HG03095 (cell line): ENCODE results near the gene TPM1.

ENCODE experiments used
- ATAC-seq: cut with Tn5 transposase; IDR thresholded peaks from one replicate; pipeline ENCODE4 v1.9.1; 2021; ENCODE audit warnings: moderate library complexity; ENCODE audit not compliant: unreplicated experiment

TPM1 gene

GRCh38 chr15:63015618-63016017 is 26.9 kb upstream of the TPM1 start:
- ATAC-seq = no peak

- ATAC-seq = no peak
Observed at GRCh38 chr15:63016234-63016633, 26.3 kb upstream of the TPM1 start.

DNA sequence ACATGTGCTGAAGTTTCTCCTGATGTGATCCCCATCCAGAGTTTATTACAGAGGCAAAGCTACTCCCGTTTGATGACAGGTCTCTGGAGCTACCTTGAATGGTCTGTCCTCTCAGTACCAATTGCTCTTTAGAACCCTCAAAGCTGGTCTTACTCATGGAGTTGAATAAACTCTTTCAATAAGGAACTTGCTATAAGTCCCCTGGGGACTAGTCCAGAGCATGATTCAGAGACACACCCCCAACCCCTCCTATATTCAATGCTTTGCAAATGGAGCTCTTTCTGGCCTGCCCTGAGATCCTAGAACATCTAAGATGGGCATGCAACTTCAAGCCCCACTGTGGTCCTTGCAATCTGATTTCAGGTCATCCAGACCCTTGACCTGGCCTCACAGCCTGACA is 23.9 kb upstream of the TPM1 start:
- no peak for ATAC-seq

- ATAC-seq = no peak
Observed at GRCh38 chr15:63019511-63020109, 22.9 kb upstream of the TPM1 start.

- ATAC-seq = no peak
Observed at GRCh38 chr15:63020128-63020527, 22.4 kb upstream of the TPM1 start.

DNA sequence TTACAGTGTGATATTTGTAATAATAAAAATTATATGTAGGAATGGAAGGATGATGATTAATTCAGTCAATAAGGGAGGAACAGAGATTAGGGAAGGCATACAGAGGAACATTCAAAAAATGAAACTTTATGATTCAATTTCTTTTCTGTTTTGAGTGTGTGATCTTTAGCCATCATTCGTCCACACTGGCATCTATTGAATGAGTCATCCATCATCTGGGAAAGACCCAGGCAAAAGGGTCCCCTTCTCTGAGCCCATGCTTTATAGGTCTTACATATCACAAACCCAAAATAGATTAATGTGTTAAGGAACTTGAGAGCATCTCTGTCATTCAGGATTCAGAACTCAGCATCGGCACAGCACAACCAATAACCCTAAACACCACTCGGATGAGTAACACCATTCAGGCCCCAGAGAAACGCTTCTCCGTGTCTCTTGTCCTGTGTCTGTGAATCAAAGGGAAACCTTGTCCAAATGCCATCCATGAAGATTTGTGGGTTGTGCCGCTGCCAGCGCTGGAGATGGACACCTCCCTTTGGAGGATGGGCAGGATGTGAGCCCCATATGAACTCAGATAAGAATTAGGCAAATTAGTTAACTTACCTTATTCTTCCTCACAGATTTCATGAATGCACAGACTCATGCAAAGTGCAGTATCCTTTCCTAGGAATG is 21.7 kb upstream of the TPM1 start:
- no peak for ATAC-seq

- ATAC-seq = no peak
Observed at GRCh38 chr15:63022181-63022580, 20.4 kb upstream of the TPM1 start.

DNA sequence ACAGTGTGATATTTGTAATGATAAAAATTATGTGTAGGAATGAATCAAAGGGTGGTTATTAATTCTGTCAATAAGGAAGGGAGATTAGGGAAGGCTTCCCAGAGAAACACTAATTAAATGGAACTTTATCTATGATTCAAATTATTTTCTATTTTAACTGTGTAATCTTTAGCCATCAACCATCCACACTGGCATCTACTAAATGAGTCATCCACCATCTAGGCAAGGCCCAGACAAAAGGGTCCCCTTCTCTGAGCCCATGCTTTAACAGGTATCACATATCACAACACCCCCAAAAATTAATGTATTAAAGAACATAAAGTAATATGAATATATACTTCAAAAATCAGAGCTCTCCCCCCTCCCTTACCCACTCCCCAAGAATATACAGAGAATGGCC is 19.9 kb upstream of the TPM1 start:
- no peak for ATAC-seq

GRCh38 chr15:63023351-63023945 is 19.1 kb upstream of the TPM1 start:
- no peak for ATAC-seq

GRCh38 chr15:63025460-63025859 is 17.1 kb upstream of the TPM1 start:
- ATAC-seq = no peak

DNA sequence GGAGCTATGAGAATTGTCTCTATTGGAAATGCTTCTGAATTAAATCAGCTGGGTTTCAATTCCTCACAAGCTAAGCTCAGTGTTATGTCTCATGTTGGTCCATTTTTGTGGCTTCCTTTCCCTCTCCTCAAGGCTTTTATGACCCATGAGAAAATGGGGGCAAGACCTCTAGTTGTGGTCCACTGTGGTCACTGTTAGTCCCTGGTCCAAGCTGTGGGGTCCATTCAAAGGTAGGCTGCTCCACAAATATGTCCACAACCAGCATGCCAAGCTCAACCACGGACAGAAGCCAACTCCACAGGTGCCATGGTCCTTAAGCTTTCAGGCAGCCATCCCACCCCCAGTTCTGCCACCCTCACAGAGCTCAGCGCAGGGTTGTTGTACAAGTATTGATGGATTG is 14.9 kb upstream of the TPM1 start:
- no peak for ATAC-seq

DNA sequence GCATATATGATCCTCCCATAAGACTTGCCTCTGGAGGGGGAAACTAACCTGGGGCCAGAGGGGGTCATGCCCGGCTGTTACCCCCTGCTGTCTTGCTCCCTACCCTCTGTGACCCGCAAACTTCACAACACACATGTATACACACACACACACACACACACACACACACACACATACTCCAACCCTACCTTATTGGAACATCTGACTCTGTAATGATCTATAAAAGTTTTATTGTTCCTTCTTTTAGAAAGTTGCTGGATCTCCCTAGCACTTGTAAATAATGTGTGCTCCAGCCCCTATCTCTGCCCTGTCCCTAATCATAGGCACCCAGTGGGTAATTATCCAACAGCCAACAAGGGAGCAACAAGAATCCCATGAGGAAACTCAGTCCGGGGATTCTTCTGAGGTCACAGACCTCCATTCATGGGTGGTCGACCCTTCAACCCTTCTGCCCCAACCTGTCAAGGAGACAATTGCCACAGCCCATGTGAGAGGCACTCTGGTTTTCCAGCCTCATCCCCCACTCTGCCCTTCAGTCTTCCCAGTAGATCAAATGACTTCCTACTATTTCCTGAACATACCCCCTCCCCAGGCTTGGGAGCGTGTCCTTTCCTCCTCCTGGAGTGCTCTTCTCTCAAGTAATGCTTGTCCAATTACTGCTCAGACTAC is 14.0 kb upstream of the TPM1 start:
- ATAC-seq = no peak

- ATAC-seq = no peak
Observed at GRCh38 chr15:63029676-63030075, 12.9 kb upstream of the TPM1 start.

GRCh38 chr15:63030101-63030551 is 12.4 kb upstream of the TPM1 start:
- no peak for ATAC-seq

DNA sequence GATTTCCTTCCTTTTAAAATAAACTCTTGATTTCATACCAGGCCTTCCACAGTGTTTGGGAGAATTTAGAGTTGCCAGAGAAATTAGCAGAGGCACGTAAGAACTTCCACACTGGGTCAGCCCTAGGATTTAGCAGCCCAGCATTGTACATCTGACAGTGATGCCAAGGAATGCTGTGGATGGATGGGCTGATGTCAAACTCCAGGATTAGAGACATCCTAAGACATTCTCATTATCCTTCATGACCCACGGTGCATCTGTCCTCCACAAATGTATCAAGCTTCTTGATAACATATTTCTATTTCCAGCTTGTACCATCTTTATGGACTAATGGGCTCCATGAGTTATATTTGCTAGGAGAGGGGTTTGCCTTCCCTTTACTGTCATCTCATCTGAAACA is 8.0 kb upstream of the TPM1 start:
- ATAC-seq = no peak

- no peak for ATAC-seq
Observed at GRCh38 chr15:63035253-63035652, 7.3 kb upstream of the TPM1 start.

DNA sequence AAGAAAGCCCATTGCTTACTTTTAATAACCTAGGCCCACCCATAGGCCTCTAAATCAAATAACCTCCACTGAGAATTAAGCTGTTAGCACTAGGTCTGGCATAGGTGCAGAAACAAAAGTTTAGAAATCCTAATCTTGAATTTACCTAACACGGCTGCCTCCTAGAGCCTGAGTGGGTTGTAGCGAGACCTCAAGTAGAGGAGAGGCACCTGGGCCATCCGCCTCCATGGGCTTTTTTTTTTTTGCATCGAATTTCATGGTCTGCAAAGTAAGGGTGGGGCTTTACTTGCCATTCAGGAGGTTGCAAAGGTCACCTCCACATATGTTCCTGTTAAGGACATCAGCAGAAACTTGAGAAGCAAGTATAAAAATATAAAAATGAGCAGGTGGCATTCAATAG is 6.6 kb upstream of the TPM1 start:
- ATAC-seq = no peak

DNA sequence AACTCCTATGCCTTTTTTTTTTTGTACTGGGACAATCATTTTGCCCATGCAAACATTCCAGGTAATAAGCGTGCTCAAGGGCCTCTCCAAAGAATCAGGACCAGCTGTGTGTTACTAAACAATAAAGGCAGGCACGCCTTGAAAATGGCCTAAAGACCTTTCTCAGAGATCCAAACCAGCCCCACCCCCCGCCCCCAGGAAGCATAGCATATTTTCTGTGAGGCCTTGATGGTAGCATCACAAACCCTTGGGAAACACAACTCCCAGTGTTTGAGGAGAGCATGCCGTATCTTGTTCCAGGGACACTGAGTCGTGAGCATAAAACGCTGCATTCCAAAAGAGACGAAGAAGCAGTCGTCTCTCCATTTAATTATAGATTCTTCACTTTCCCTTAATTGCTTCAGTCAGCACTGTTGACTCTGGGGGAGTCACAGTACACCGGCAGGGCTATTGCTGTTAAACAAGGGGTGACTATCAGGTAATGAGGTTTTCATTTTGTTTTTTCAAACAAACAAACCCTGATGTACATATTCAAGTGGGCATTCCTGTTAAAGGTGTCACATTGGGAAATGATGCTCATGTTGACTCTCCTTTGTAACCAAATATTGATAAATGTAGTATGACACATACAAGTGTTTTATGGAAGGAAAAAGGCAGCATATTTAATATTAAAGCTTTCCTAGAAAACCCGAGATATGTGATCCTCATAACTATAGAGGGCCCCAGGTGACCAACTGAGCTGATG is 4.4 kb upstream of the TPM1 start:
- ATAC-seq = no peak

DNA sequence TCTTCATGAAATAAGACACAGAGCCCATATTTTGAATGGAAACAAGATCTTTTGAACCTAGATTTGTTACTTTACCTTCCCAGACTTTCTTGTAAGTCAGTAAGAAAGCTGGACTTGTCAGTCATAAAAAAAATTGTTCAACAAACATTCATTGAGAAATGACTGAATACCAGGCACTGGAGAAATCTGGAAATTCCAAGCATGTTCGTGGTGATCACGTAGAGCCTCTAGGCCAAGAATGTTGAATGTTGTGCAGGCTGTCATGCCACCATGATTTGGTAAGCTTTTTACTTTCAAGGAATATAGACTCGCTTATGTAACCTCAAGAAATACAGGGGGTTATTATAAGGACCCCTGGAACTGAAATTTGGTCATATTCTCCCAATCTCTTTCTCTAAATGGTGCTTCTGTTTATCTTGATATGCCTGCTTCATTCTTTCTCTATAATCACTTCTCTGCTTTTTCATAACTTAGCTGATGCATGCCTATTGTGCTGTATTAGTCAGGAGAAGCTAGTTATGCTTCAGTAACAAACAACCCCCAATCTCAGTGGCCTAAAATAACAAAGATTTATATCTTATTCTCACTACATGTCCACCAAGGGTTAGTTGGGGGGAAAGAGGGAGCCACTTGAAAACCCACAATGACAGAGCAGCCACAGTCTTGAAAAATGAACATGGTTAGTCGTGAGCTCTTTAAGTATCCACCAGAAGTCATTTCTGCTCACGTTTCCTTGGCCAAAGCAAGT is 3.4 kb upstream of the TPM1 start:
- no peak for ATAC-seq

DNA sequence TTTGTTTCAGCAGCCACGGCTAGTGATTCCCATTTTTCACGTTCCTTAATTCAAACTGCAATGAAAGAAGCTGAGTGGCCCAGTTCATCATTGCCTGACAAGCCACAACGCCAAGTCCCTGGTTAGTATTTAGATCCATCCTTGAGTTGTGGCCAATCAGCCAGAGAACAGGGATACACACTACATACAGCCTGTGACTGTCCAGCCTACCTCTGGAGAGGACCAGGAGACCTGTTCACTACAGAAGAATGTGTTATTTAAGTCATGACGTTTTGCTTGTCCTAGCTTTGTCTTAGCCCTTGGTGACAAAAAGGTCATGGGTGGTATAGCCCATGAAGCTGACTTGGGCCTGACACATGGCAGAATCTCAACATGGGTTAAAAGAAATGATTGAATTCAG is 2.7 kb upstream of the TPM1 start:
- no peak for ATAC-seq

DNA sequence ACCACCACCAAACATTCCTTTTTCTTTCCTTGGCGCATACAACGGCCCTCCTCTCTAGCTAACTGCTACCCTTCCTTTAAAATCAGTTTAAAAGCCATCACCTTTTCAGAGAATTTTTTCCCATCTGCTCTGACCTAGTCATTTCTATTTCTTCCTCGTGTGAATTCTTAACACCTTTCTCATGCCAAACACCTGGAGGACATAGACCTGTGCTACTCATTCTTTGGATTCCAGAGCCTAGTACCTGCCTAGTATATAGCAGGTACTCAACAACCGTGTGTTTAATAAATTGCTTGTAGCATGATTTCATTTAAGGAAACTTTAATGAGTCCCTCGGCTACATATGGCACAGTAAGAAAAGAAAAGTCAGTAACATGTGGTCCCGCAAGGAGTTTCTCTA is 2.0 kb upstream of the TPM1 start:
- no peak for ATAC-seq
